GM10248 (cell line): ENCODE measurements around the gene TXNRD2.
A peak's percentile ranks its signal among the peaks of the same experiment; 100 is the strongest.

ENCODE experiments used
- CTCF ChIA-PET: fragments of 300-600 bp; sonication (Branson Sonifier 250); formaldehyde crosslinking; extraction: SDS; loops from one replicate; lab custom pipeline; 2021; ENCODE audit warnings: antibody characterized with exemption; lab: Yijun Ruan, JAX
- POLR2A ChIA-PET: fragments of 350-650 bp; sonication (Branson Sonifier 250); formaldehyde crosslinking; extraction: SDS; loops from one replicate; lab custom pipeline; 2020; ENCODE audit warnings: antibody characterized with exemption; lab: Yijun Ruan, JAX
- DNase-seq: peaks from one replicate; pipeline ENCODE4 v3.0.0; 2012; ENCODE audit errors: extremely low spot score
- CTCF ChIP-seq: IDR thresholded peaks from 2 replicates; pipeline ENCODE4 v1.5.1; 2012; ENCODE audit warnings: mild to moderate bottlenecking, low read depth; ENCODE audit errors: extremely low read depth, missing control alignments, control extremely low read depth

Gene TXNRD2

GRCh38 chr22:19849835-19850762 lies 91.5 kb downstream of the TXNRD2 start:
- ChIA-PET POLR2A (no interaction called here), CTCF (interaction anchor here (0.9 to 2.0 kb wide), 2 partner anchors 18 to 120 kb away, joined by 3 to 8 read pairs; no protein-coding TSS in a partner anchor)
- TF ChIP-seq CTCF = no peak
- no peak for DNase-seq

GRCh38 chr22:19848298-19849224 lies 93.1 kb downstream of the TXNRD2 start:
- TF ChIP-seq CTCF = no peak
- DNase-seq = peak; percentile 7
- POLR2A ChIA-PET = no interaction called here
- CTCF ChIA-PET = interaction anchor here (1.0 kb wide), 1 partner anchor 11 kb away, joined by 4 read pairs; no protein-coding TSS in a partner anchor

- POLR2A ChIA-PET = no interaction called here
- CTCF ChIA-PET = no interaction called here
- no peak for TF ChIP-seq CTCF
- no peak for DNase-seq
These were observed 94.3 kb downstream of the TXNRD2 start for GRCh38 chr22:19847345-19847632.

- POLR2A ChIA-PET = no interaction called here
- DNase-seq = no peak
- TF ChIP-seq CTCF = no peak
- CTCF ChIA-PET = no interaction called here
These were observed 94.8 kb downstream of the TXNRD2 start for GRCh38 chr22:19846620-19847344.

GRCh38 chr22:19845054-19845722 lies 96.4 kb downstream of the TXNRD2 start:
- no peak for DNase-seq
- CTCF ChIA-PET = interaction anchor here (0.9 kb wide), 1 partner anchor 20 kb away, joined by 4 read pairs; no protein-coding TSS in a partner anchor
- TF ChIP-seq CTCF = no peak
- POLR2A ChIA-PET = no interaction called here
